ENCODE data around the gene DECR2.

DNA sequence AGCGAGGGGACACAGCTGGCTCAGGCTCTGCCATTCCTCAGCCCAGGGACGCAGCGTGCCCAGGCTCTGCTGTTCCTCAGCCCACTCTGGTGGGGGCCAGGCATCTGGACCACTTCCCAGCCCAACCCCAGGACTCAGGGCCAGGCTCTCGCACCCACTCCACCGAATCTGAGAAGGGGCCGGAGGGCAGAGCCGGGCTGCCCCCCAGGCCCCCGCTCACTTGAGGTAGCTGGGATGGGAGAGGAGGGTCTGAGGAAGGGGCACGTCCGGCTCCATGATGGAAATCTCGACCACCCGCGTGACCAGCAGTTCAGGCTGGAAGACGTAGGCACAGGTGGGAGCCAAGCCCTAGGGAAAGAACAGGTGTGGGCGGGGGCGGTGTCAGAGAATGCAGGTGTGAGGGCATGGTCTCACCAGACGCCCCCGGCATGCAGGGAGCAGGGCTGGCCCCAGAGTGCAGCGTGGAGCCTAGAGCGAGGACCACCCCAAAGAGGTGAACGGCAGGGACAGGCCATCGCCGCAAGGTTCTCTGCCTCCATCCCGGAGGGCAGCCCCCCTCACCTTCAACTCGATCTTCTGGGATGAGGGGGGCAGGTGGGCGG, 24.8 kb upstream of the DECR2 start:
- no peak for TF ChIP-seq RXRA (IDR thresholded peaks at IDR 0.05)
- TF ChIP-seq YY1 (IDR thresholded peaks at IDR 0.05) = no peak
- TF ChIP-seq, protein P1, sequence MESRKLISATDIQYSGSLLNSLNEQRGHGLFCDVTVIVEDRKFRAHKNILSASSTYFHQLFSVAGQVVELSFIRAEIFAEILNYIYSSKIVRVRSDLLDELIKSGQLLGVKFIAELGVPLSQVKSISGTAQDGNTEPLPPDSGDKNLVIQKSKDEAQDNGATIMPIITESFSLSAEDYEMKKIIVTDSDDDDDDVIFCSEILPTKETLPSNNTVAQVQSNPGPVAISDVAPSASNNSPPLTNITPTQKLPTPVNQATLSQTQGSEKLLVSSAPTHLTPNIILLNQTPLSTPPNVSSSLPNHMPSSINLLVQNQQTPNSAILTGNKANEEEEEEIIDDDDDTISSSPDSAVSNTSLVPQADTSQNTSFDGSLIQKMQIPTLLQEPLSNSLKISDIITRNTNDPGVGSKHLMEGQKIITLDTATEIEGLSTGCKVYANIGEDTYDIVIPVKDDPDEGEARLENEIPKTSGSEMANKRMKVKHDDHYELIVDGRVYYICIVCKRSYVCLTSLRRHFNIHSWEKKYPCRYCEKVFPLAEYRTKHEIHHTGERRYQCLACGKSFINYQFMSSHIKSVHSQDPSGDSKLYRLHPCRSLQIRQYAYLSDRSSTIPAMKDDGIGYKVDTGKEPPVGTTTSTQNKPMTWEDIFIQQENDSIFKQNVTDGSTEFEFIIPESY (IDR thresholded peaks at IDR 0.05) = no peak
- TF ChIP-seq, protein P2, sequence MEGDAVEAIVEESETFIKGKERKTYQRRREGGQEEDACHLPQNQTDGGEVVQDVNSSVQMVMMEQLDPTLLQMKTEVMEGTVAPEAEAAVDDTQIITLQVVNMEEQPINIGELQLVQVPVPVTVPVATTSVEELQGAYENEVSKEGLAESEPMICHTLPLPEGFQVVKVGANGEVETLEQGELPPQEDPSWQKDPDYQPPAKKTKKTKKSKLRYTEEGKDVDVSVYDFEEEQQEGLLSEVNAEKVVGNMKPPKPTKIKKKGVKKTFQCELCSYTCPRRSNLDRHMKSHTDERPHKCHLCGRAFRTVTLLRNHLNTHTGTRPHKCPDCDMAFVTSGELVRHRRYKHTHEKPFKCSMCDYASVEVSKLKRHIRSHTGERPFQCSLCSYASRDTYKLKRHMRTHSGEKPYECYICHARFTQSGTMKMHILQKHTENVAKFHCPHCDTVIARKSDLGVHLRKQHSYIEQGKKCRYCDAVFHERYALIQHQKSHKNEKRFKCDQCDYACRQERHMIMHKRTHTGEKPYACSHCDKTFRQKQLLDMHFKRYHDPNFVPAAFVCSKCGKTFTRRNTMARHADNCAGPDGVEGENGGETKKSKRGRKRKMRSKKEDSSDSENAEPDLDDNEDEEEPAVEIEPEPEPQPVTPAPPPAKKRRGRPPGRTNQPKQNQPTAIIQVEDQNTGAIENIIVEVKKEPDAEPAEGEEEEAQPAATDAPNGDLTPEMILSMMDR (IDR thresholded peaks at IDR 0.05; ENCODE audit: low read depth, low read length, missing input control) = no peak
- no peak for TF ChIP-seq RAD21 (IDR thresholded peaks at IDR 0.05)
- TF ChIP-seq, protein P3, sequence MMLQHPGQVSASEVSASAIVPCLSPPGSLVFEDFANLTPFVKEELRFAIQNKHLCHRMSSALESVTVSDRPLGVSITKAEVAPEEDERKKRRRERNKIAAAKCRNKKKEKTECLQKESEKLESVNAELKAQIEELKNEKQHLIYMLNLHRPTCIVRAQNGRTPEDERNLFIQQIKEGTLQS (IDR thresholded peaks at IDR 0.05) = no peak
- TF ChIP-seq HNF4G (IDR thresholded peaks at IDR 0.05) = no peak
- no peak for TF ChIP-seq FOXA1 (IDR thresholded peaks at IDR 0.05)
- no peak for TF ChIP-seq TAF1 (conservative IDR thresholded peaks at IDR 0.05)
- TF ChIP-seq NR2F2 (IDR thresholded peaks at IDR 0.05) = no peak
- no peak for TF ChIP-seq GABPA (IDR thresholded peaks at IDR 0.05 in 1 of 2, conservative IDR thresholded peaks at IDR 0.05 in 1 of 2)
- no peak for TF ChIP-seq JUND (IDR thresholded peaks at IDR 0.05)
- no peak for TF ChIP-seq HNF4A (conservative IDR thresholded peaks at IDR 0.05)

Data from liver (tissue), 3 donors.